GM19240 (cell line): ENCODE results near the gene CREB5.

Experiments used
- DNase-seq: peaks from one replicate; pipeline ENCODE4 v3.0.0; 2011; ENCODE audit warnings: low spot score; ENCODE audit not compliant: insufficient read length

The CREB5 gene

DNA sequence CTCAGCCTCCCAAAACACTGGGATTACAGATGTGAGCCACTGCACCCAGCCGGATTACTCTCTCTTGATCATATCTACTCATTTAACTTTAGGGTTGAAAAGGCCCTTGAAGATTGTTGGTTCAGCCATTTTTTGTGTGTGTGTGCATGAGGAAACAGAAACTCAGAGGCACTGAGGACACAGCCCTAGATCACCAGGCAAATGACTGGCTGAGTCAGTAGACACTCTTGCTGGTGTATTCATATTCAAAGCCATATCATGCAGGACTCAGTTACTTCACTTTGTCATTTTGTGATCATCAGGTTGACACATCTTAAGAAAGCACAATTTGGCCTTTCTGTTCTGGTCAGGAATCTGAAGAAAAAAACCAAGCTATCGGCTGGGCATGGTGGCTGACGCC lies 292.4 kb downstream of the CREB5 start:
- DNase-seq: no peak

DNA sequence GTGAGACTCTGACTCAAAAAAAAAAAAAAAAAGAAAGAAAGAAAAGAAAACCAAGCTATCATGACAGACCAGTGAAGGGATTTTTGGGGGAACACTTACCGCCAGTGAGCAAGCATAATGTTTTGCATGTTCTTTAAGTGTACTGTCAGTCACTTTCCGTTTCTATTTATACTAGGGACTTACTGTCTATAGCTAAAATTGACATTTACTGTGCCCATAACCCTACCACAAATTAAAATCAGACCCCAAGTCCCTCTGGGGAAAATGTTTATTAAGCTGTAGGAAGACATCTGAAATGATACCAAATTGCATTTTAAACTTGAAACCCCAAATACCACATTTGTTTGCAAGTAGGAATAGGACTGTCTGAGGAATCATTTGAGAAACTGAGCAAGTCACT lies 293.0 kb downstream of the CREB5 start:
- DNase-seq: no peak

DNA sequence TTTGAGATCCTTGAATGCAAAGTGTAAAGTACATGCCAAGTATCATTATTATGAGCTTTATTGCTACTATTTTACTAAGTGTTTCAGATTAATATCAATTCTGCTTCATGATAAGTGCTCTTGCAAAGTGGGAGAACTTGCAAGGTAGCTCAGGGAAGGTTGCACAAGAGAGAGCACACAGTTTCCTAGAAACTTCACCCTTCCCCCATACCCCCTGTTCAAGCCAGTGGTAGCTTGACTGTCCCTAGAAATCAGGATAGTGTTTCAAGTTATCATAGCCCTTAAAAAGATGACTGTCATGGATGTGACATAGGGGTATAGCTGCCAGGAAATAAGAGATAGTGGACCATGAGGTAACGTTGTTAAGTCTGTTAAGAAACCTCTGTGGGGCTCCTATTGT lies 294.3 kb downstream of the CREB5 start:
- no peak for DNase-seq

DNA sequence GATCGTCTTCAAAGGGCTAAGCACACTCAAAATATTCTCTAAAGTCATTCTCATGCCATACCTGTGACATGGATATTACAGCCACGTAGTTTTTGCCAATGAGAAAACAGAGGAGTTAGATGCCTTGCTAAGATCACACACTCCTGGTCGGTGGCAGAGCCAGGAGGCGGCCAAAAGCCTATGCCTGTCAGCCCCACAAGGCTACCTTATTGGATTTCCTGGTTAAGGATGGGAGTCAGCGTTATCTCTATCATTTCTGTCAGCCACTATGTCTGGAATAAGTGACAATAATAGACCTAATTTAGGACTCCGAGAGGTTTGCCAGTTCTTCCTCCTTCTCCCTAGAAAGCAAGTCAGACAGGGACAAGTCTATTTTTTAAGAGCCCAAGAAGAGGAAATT lies 295.0 kb downstream of the CREB5 start:
- DNase-seq: no peak

DNA sequence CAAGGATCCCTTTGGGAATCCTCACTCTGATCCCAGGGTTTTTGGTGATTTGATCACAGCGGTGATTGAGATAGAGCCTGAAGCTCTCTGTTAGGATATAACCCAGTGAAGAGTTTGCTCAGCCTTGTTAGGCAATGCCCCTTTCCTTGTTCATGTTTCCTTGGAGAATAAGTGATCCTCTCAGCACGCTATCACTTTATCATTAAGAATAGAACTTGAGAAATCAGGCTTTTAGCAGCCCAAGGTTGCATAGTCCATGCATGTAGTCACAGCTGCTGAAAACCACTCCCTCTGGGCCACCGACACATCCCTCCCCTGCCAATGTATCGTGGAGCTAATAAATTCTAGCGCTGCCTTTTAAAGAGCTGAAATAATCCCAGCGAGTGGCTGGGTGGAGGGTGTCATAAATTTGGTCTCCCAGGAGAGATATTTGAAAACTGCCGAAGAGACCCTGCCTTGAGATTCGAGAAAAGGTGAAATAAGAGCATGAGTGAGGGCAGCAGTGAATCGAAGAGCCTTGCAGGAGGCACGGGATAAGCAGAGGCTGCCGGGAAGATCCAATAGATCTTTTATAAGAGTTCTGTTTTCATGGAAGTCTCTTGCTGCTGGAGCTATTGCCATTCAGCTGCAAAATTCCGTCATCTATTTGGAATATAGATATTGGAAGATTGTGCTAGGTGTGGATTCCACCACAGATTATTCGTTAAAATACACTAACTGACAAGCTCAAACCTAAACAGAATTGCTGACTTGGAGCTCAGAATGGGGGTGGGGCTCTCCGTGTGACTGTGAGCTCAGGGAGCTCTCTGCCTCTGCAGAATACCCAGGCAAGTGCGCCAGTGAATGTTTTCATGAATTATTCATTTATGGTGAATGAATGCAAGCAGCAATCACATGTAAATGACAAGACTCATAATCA lies 296.0 kb downstream of the CREB5 start:
- no peak for DNase-seq

DNA sequence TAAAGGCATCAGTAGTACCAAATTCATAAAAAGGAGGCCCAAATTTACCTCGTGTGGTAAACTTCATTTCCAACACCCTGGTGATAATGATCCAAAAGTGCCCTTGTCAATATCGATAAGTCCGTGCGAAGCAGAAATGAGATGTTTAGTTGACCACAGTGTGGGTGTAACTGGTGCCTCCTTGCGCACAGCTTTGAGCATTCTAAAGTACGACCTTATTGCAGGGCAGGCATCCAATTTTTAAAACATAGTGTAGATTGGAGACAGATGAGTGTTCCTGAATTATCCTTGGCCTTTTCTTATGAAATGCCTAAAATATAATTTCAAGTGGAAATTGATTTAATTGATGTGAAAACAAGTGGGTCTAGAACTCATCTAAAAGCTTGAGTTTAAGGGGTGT lies 297.4 kb downstream of the CREB5 start:
- no peak for DNase-seq

DNA sequence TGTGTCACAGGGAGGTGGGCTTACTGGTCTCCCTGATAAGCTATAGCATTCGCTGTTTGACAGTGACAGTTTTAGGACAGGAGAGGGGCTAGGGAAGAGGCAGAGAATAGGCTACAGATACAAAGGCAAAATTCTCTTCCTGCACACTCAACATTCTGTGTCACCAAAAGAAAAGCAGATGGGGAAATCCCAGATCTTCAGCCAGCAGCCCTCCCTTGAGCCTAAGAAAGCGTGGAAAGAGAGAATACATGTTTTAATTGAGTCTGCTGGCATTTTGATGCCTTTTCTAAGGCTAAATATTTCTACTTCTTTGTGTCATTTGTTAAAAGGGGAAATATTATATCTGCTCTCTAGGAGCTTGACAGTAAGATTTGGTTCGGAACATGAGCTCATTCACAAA lies 298.8 kb downstream of the CREB5 start:
- no peak for DNase-seq

DNA sequence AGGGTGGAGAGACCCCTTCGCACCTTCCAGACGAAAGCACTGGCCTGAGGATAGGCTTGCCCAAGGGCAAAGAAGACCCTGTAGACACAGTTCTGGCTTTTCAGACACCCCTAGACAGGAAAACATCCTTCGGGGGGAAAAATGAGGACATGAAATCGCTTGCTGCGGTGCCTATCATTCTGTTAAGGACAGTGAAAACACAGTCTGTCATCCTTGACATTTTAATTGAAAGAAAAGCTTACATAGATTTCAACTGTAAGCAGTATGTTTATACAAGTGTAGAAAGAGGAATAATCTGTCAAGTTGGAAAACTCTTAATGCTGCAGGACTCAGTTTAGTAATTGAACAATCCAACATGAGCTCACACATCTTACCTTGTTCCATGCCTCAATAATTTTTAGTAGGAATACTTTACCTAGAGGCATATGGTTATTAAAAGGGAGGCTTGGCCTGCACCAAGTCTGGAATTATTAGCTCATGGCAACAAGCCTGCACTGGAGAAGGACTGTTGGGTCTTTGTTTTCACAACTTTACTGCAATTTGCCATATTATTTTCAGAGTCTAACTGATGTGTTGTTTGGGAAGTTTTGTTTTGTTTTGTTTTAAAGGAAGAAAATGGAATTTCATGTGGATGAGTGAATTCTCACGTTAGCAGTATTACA lies 302.3 kb downstream of the CREB5 start:
- DNase-seq: no peak

DNA sequence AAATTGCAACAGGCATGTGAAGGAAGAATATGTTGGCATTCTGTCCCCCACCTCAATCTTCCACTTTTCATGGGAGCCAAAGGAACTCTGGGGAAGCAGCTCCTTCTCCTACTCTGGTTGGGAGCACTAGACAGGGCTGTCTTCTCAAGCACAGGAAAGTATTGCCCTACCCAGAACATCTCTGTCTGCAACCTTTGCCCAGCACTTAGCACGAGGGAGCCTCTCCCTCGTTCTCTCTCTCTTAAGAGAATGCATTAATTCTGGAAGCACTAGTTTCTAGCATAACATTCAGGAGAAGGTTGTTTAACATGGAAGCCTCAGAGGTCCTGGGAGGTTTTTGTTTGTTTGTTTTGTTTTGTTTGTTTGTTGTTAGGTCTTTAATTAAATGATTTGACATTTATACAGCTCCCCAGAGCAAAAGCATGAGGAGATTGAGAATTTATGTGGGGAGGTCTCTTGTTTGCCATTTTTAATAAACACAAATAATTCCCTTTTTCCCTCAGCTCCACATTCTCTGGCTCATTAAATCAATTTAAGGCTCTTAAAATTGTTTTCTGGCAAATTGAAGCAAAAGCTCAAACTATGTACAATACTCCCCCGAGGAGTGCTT lies 305.2 kb downstream of the CREB5 start:
- no peak for DNase-seq

DNA sequence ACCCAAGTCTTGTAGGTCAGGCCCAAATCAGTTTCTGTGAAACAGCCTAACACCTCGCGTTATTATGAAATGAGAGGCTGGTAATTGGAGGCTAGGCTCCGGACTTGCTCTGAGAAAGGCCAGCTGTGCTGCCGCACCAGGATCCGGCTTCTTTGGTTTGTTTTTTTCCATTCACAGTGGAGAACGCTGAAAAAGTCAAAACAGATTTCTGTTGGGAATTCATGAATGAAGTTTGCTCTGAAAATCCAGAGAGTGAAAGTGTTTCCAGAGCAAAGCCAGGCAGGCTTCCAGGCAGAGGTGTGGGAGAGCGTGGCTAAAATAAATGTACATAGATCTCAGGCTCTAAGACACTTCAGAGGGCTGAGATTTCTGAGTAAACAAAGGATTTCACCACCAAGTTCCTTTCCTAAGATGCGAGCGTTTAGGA lies 305.8 kb downstream of the CREB5 start:
- DNase-seq: no peak

DNA sequence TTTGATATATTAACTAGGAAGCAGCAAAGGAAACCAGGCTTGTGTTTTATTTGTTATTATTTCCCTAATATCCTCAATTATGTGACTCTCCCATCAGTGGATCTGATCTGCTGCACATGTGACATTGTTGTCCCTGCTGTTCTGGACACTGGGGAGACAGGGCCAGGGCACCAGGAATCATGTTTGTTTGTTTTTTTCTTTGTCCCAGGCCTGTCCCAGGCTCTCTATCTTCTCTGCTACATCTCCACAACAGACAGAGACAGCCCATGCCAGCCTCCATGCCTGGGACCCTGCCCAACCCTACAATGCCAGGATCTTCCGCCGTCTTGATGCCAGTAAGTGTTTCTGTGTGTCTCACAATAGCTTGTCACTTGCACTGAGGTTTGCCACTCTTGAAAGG lies 306.2 kb downstream of the CREB5 start:
- DNase-seq: no peak

DNA sequence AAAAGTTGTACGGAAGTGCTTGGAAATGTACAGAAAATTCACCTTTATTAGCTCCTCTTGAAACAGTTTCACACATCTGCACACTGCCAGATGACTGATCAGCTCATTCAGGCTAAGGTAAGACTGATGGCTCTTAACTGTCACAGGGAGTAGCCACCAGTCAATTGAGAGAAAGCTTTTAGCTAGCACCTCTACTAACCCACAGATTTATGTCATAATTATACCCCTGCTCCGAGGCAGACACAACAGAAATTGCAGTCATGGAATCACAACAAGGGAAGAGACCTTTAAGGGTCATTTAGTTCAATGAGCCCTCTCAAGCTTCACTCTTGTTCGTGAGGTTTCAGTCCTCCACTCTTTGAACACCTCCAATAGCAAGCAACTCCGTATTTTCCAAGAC lies 310.4 kb downstream of the CREB5 start:
- DNase-seq: no peak

DNA sequence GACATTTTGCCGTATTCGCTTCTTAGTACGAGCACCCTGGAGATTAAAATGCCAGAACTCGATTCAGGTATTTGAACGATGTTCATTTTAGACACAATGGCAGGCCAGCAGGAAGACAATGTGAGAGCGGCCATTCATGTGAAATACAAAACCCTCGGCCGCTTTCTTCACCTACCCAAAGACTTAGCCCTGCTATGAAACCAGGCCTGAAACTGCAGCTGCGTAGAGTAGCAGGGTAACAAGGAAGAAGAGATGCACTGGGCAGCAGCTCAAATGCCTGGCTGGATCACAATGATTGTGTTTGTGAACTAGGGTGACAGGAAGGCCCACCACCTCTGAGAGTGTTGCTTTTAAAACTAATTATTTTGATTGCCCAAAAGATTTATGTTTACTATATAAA lies 311.0 kb downstream of the CREB5 start:
- DNase-seq: no peak

DNA sequence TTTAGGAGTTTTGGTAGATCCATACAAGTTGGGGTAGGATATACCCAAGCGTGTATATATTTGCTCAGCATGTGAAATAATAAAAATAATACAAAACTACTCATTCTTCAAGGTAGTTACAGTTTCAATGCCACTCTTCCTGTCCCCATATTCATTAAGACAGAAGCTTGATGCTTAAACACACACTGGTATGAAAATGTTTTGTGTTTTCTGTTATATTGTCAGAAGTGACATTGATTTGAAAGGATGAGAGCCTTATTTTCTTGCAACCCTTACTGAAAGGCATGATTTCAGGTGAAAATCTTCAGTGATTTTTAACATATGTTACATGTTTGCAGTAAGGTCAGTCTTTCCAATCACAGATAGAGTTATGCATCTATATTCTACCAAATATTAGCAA lies 312.2 kb downstream of the CREB5 start:
- DNase-seq: no peak

DNA sequence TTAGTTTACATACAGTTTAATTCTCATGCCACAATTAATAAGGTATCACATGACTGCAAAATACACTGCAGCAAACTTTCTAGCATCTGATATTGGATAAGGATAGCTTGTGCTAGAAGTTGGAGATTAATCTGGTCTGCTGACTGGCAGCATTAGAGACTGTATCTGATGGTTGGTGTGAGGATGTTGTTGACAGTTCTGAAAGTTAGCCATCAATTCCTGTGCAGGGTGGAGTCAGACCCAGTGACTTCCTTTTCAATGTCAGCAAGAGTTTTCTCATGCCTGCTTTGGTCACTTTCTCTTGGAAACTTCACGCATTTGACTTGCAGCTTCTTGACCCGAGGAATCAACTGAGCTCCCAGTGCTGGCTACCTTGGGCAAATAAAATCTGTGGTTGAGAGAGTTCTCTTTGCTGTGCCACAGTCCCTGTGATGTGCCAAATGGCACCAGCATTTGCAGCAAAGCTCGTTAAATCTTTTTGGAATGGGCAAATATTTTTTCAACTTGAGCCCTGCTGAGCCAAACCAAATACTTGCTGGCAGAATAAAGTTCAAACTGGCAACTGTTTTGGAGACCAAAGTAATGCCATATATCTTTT lies 312.8 kb downstream of the CREB5 start:
- DNase-seq: no peak

DNA sequence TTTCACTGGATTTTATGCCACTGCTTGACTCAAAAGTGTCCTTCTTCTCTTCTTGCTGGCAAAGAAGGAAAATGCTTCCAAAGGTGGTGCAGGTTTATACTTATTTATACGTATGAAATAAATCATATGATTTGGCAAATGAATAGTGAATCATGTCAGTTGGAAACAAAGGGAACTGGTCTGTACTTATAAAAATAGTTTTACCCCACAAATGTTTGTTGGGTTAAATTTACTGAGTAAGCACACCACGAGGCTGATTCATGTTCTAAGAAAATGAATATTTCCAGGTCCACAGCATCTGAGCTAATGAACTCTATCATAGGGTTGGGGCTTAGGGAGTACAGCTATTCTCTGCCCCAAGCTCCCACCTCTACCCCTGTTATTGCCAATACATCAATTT lies 313.6 kb downstream of the CREB5 start:
- DNase-seq: no peak

DNA sequence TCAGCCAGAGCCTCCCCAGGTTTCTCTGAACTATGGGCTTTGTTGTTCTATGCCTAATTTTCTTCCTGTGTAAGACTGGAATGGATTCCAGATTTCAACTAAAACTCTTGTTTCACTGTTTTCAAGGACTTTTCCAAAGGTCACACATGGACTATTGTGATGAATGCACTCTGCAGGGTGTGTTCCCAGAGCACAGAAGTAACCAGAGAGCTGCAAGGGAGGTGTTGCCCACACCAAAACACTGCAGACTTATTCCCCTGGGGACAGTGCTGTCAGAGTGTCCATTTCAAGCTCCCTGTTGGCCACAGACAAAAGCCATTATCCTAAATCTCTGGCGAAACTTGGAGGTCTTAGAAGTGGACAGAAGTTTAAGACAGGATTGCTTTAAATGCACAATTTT lies 314.2 kb downstream of the CREB5 start:
- DNase-seq: no peak

DNA sequence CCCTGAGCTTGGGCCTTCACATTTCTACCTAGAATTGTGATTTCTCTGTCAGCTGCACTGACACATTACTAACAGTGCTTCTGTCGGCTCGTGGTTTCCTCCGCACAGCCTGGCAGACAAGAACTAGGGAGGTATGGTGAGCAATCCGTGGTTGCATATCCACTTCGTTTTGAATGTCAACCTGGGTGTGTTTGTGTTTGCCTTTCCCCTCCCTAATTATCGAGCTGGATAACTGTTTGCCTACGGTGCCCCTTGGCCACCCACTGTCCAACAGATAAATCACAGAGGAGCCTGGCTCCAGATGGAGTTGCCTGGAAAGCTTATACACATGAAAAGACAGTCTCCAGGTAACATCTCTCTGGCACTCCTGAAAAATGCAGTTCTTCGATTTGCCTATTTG lies 317.0 kb downstream of the CREB5 start:
- DNase-seq: no peak

DNA sequence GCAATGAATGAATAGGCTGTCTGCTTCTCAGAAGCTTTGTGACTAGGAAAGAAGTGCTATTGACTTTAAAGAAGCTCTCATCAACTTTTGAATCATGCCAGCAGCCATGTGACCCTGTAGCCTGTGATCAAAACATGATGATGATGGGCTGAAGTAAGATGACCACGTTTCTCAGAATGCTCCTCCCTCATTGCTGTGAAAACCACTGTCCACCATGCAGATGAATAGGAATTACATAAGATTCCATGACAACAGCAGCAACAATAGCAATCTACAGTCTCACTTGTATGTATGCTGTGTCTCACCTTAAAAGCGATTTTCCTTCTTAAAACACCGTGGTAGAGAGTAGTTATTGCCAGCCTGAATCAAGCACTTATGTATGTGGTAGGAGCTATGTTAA lies 317.4 kb downstream of the CREB5 start:
- no peak for DNase-seq

DNA sequence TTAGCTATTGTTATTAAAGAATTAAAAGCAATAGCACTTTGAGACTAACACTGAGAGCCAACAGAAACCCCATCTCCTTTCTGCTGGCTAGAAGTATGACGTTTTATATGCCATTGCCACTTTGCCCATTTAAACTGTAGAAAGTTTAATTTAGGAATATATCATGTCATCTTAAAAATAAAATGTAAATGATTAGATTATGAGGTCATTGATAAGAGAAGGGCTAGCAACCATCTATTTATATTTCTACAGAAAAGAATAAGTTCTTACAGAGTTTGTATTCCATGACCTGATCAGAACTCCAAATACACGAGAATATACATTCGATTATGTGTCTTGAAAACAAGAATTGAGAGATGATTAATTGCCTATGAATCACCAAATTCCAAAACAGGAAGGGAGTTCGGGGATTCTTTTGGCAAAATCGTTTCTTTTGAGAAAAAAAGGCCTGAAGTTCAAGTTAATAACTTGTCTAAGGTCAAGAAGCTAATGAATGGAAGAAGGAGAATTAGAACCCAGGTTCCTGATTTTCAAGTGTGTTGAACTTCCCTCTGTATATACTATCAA lies 318.9 kb downstream of the CREB5 start:
- no peak for DNase-seq

DNA sequence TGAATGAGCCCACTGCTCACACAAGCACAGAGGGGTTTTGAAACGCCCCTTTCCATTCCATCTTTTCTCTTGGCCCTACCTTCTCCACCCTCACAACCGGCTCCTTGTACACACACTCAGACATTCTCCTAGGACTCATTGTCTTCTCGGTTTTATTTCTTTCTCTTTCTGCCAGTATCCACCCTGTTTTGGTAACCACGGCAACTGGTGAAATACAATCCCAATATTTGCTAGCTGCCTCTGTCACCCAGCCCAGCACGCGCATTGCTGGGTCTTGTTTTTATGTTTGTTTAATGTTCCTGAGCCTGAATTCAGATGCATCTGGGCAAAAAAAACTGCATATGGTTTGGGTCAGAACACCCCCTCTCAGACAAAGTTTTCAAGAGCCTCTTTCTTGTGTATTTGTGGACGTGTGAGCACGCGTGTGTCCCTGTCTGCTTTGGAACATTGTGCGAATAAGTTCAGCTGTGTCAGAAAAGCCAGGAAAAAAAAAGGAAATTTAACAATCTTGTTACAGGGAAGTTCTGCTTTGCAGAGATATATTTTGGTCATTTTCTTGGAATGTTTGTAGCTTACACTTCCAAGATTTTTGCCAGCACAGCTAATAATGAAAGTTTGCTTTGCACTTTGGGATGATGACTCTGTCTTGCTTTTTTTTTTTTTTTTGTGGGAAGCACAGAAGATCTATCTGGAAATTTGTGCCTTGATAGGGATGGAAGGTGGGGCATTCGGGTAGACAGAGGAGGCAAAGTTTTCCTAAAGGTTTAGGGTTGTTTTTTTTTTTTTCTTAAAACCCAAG lies 320.0 kb downstream of the CREB5 start:
- no peak for DNase-seq
